Body of pancreas (tissue), 4 donors: ENCODE measurements around the gene GJB4. TPM values are rescaled to one million over a fixed set of nuclear protein-coding genes. Genes with fewer than 3 reads are reported as not detected.

Experiments
- ATAC-seq: fragments of 150-250 bp; one replicate; pipeline ENCODE4 v1.9.1; 2016
- DNase-seq, 4 donors: peaks; one replicate each; pipeline ENCODE4 v3.0.0-alpha.2; 2019
- H3K27ac ChIP-seq, 4 donors: fragments of 200-600 bp; sonication (generic); 1 replicate in 3 of 4; 2 replicates in 1 of 4; pipeline versions ENCODE4 v1.5.1 to v1.6.1; 2016 to 2019; ENCODE audit warnings: mild to moderate bottlenecking in 1 of 4, mixed read lengths in 1 of 4, moderate library complexity in 1 of 4
- H3K27me3 ChIP-seq, 2 donors: fragments of 200-600 bp; sonication (generic); one replicate each; pipeline ENCODE4 v1.6.0; 2016; ENCODE audit warnings: mild to moderate bottlenecking in 1 of 2
- H3K36me3 ChIP-seq, 2 donors: fragments of 200-600 bp; sonication (generic); replicated peaks in 1 of 2; 2 replicates each; pipeline ENCODE4 v1.5.1; 2016; ENCODE audit warnings: low read depth in 2 of 2; ENCODE audit not compliant: insufficient read depth in 1 of 2
- H3K4me1 ChIP-seq: fragments of 200-600 bp; sonication (generic); one replicate; pipeline ENCODE4 v1.6.0; 2016
- H3K4me3 ChIP-seq, 2 donors: fragments of 200-600 bp; sonication (generic); 1 replicate in 1 of 2; 2 replicates in 1 of 2; pipeline ENCODE4 v1.5.1; 2016 to 2019
- H3K9me3 ChIP-seq, 3 donors: fragments of 200-600 bp; sonication (generic); 1 replicate in 2 of 3; 2 replicates in 1 of 3; pipeline ENCODE4 v1.5.1; 2016
- CTCF ChIP-seq, 7 experiments: fragments of 450-650 bp in 4 of 7; fragments of 200-600 bp in 3 of 7; sonication (generic) in 3 of 7; IDR thresholded peaks; one replicate each; pipeline ENCODE4 v1.5.1; 2016 to 2019; ENCODE audit warnings: antibody characterized with exemption in 7 of 7
- POLR2A ChIP-seq, 3 donors: fragments of 450-650 bp; IDR thresholded peaks; one replicate each; pipeline ENCODE4 v1.6.1; 2016; ENCODE audit warnings: antibody characterized with exemption in 3 of 3, mild to moderate bottlenecking in 2 of 3
- WGBS, 2 donors: methylation state at CpG; one replicate each; pipeline ENCODE4 v1.1.5; 2017; 5-methylcytosine and 5-hydroxymethylcytosine counted together
- intact Hi-C: fragments of 100-400 bp; cut with DNase I; formaldehyde crosslinking; loops from one replicate; pipeline ENCODE4 v1.15.1; 2023
- total RNA-seq, 2 donors: library from RNA; depleted of rRNA; stranded (reverse); fragments of >200 nt; gene quantifications; one replicate each; pipeline ENCODE4 v1.1.0, GENCODE V29; 2016

GJB4 gene
- total RNA-seq, 2 donors from 2014 or later, result not detected

- Histone ChIP-seq H3K27ac (no peak overlapping the region), H3K4me3 (no peak overlapping the region), H3K4me1 (no peaks in the 10 kb centered on the region), H3K27me3 (no peaks in the 10 kb centered on the region), H3K36me3 (no peaks in the 10 kb centered on the region), H3K9me3 (no peaks in the 10 kb centered on the region)
- intact Hi-C loops, result no loop called here
- ATAC-seq (no peak), DNase-seq (no peak)
- WGBS, 2 donors, result 79 to 91% methylated on average over 5 to 6 of the region's 6 CpGs
- TF ChIP-seq CTCF (IDR thresholded peaks at IDR 0.05) (no peak), POLR2A (IDR thresholded peaks at IDR 0.05) (no peak)
Observed at GRCh38 chr1:34713443-34713842, 46.1 kb upstream of the GJB4 start.

GRCh38 chr1:34714386-34714785, 45.2 kb upstream of the GJB4 start:
- no peak for TF ChIP-seq POLR2A (IDR thresholded peaks at IDR 0.05)
- no peak for TF ChIP-seq CTCF (IDR thresholded peaks at IDR 0.05)
- Histone ChIP-seq H3K36me3 (no peaks in the 10 kb centered on the region), H3K27ac (no peak overlapping the region), H3K9me3 (no peaks in the 10 kb centered on the region), H3K27me3 (no peaks in the 10 kb centered on the region), H3K4me3 (no peak overlapping the region), H3K4me1 (no peaks in the 10 kb centered on the region)
- no peak for ATAC-seq
- intact Hi-C loops, result no loop called here
- WGBS, 2 donors, result 31 to 40% methylated on average over 3 of the region's 3 CpGs
- DNase-seq, result no peak

GRCh38 chr1:34715139-34715538, 44.4 kb upstream of the GJB4 start:
- no peak for DNase-seq
- Histone ChIP-seq H3K9me3 (no peaks in the 10 kb centered on the region), H3K4me1 (no peaks in the 10 kb centered on the region), H3K4me3 (no peak overlapping the region), H3K27me3 (no peaks in the 10 kb centered on the region), H3K36me3 (no peaks in the 10 kb centered on the region), H3K27ac (no peak overlapping the region)
- TF ChIP-seq CTCF (IDR thresholded peaks at IDR 0.05), result no peak
- no peak for TF ChIP-seq POLR2A (IDR thresholded peaks at IDR 0.05)
- ATAC-seq, result no peak
- intact Hi-C loops, result no loop called here
- WGBS, 2 donors, result 76 to 79% methylated on average over 3 of the region's 3 CpGs

GRCh38 chr1:34721241-34721640, 38.3 kb upstream of the GJB4 start:
- H3K4me1 ChIP-seq, result no peaks in the 10 kb centered on the region
- DNase-seq (no peak), ATAC-seq (no peak)
- TF ChIP-seq POLR2A (IDR thresholded peaks at IDR 0.05) (no peak), CTCF (IDR thresholded peaks at IDR 0.05) (no peak)
- H3K27me3 ChIP-seq, result no peaks in the 10 kb centered on the region
- 51 to 58% methylated on average over 4 of the region's 4 CpGs for WGBS, 2 donors
- no peak overlapping the region for H3K27ac ChIP-seq
- intact Hi-C loops, result no loop called here
- H3K9me3 ChIP-seq, result no peaks in the 10 kb centered on the region
- H3K36me3 ChIP-seq, result no peaks in the 10 kb centered on the region
- H3K4me3 ChIP-seq, result no peak overlapping the region

GRCh38 chr1:34721646-34722355, 37.7 kb upstream of the GJB4 start:
- no peaks in the 10 kb centered on the region for H3K9me3 ChIP-seq
- DNase-seq (no peak), ATAC-seq (no peak)
- no peak overlapping the region for H3K4me3 ChIP-seq
- 74 to 81% methylated on average over 6 of the region's 6 CpGs for WGBS, 2 donors
- H3K27ac ChIP-seq, result no peak overlapping the region
- no peaks in the 10 kb centered on the region for H3K4me1 ChIP-seq
- TF ChIP-seq CTCF (IDR thresholded peaks at IDR 0.05), result no peak
- TF ChIP-seq POLR2A (IDR thresholded peaks at IDR 0.05), result no peak
- H3K36me3 ChIP-seq, result no peaks in the 10 kb centered on the region
- intact Hi-C loops, result no loop called here
- H3K27me3 ChIP-seq, result no peaks in the 10 kb centered on the region
